ENCODE measurements around the gene CPA3.

The CPA3 gene

GRCh38 chr3:148914936-148915690, 50.0 kb downstream of the CPA3 start:
- DNase-seq (ENCODE audit: low read depth in 2 of 3, low spot score in 2 of 3), result no peak

- no peak for DNase-seq (ENCODE audit: low read depth in 2 of 3, low spot score in 2 of 3)
Measured at GRCh38 chr3:148916132-148916531, 51.0 kb downstream of the CPA3 start.

GRCh38 chr3:148922467-148922866, 57.4 kb downstream of the CPA3 start:
- DNase-seq (ENCODE audit: low read depth in 2 of 3, low spot score in 2 of 3), result no peak

- no peak for DNase-seq (ENCODE audit: low read depth in 2 of 3, low spot score in 2 of 3)
Measured at GRCh38 chr3:148923592-148923991, 58.5 kb downstream of the CPA3 start.

GRCh38 chr3:148924562-148924961, 59.5 kb downstream of the CPA3 start:
- DNase-seq (ENCODE audit: low read depth in 2 of 3, low spot score in 2 of 3), result no peak

- DNase-seq (ENCODE audit: low read depth in 2 of 3, low spot score in 2 of 3), result no peak
Measured at GRCh38 chr3:148925845-148926244, 60.7 kb downstream of the CPA3 start.

GRCh38 chr3:148930752-148931151, 65.7 kb downstream of the CPA3 start:
- DNase-seq (ENCODE audit: low read depth in 2 of 3, low spot score in 2 of 3), result no peak

- no peak for DNase-seq (ENCODE audit: low read depth in 2 of 3, low spot score in 2 of 3)
Measured at GRCh38 chr3:148931574-148931973, 66.5 kb downstream of the CPA3 start.

- no peak for DNase-seq (ENCODE audit: low read depth in 2 of 3, low spot score in 2 of 3)
Measured at GRCh38 chr3:148932972-148933371, 67.9 kb downstream of the CPA3 start.

GRCh38 chr3:148937467-148938255, 72.6 kb downstream of the CPA3 start:
- no peak for DNase-seq (ENCODE audit: low read depth in 2 of 3, low spot score in 2 of 3)

- DNase-seq (ENCODE audit: low read depth in 2 of 3, low spot score in 2 of 3), result no peak
Measured at GRCh38 chr3:148938306-148938705, 73.2 kb downstream of the CPA3 start.

- no peak for DNase-seq (ENCODE audit: low read depth in 2 of 3, low spot score in 2 of 3)
Measured at GRCh38 chr3:148938936-148939335, 73.8 kb downstream of the CPA3 start.

GRCh38 chr3:148940983-148941382, 75.9 kb downstream of the CPA3 start:
- no peak for DNase-seq (ENCODE audit: low read depth in 2 of 3, low spot score in 2 of 3)

GRCh38 chr3:148943506-148944205, 78.6 kb downstream of the CPA3 start:
- DNase-seq (ENCODE audit: low read depth in 2 of 3, low spot score in 2 of 3), result no peak

GRCh38 chr3:148945116-148945515, 80.0 kb downstream of the CPA3 start:
- no peak for DNase-seq (ENCODE audit: low read depth in 2 of 3, low spot score in 2 of 3)
